HepG2 (cell line): ENCODE data around the gene NFKBIZ. TPM values are rescaled to one million over a fixed set of nuclear protein-coding genes. Genes with fewer than 3 reads are reported as not detected.

ENCODE experiments used
- ATAC-seq: fragments of 200-7000 bp; cut with Tn5 transposase; 3 replicates; pipeline ENCODE4 v1.9.1; 2020; ENCODE audit warnings: mild to moderate bottlenecking, moderate library complexity
- BruUV-seq: library from RNA; stranded (reverse); fragments of 400-500 nt; replicated peaks from 2 replicates; lab custom pipeline; 2021; lab: Mats Ljungman, UMichigan
- CTCF ChIA-PET: fragments of 300-600 bp; formaldehyde crosslinking; extraction: SDS; loops from one replicate; lab custom pipeline; 2021; ENCODE audit warnings: low total read pairs, inconsistent platforms, low intra/inter-chr PET ratio; lab: Yijun Ruan, JAX
- POLR2A ChIA-PET: fragments of 350-600 bp; sonication (Branson Sonifier 250); formaldehyde crosslinking; loops from one replicate; lab custom pipeline; 2020; ENCODE audit warnings: antibody characterized with exemption, inconsistent platforms; lab: Yijun Ruan, JAX
- DNase-seq: peaks from one replicate; pipeline ENCODE4 v3.0.0-alpha.2; 2015; ENCODE audit warnings: low spot score
- FAIRE-seq: peaks from 3 replicates; lab custom pipeline; 2011; peaks lifted over from hg19 to GRCh38; lab: Jason Lieb, UNC
- H2AFZ ChIP-seq: one replicate; pipeline ENCODE4 v1.6.1; 2011; ENCODE audit warnings: low read length, inconsistent platforms
- H3K27ac ChIP-seq: fragments of 300-600 bp; 3 replicates; pipeline ENCODE4 v1.8.0; 2011; ENCODE audit warnings: mixed run types, mild to moderate bottlenecking, mixed read lengths, low read length, inconsistent platforms; ENCODE audit not compliant: insufficient read depth; ENCODE audit errors: extremely low read length
- H3K27me3 ChIP-seq, 2 experiments: fragments of 200-600 bp in 1 of 2; 2 replicates in 1 of 2; 3 replicates in 1 of 2; pipeline versions ENCODE4 v1.6.0 to v1.8.0; 2011; ENCODE audit warnings: low read length in 2 of 2, mild to moderate bottlenecking in 2 of 2, moderate library complexity in 2 of 2, inconsistent platforms in 1 of 2; ENCODE audit not compliant: insufficient read depth in 2 of 2, control insufficient read depth in 1 of 2
- H3K36me3 ChIP-seq, 2 experiments: fragments of 200-600 bp in 1 of 2; replicated peaks in 1 of 2; 2 replicates in 1 of 2; 3 replicates in 1 of 2; pipeline versions ENCODE4 v1.5.1 to v1.8.0; 2011; ENCODE audit warnings: low read length in 2 of 2, inconsistent platforms in 1 of 2; ENCODE audit not compliant: insufficient read depth in 2 of 2, control insufficient read depth in 1 of 2
- H3K4me1 ChIP-seq: 2 replicates; pipeline ENCODE4 v1.5.1; 2012; ENCODE audit warnings: low read length, inconsistent platforms; ENCODE audit not compliant: insufficient read depth
- H3K4me2 ChIP-seq: 2 replicates; pipeline ENCODE4 v1.6.0; 2011; ENCODE audit warnings: low read depth, low read length, inconsistent platforms
- H3K4me3 ChIP-seq, 3 experiments: fragments of 200-600 bp in 1 of 3; sonication (generic), shearing (Covaris generic) in 1 of 3; replicated peaks in 1 of 3; 2 replicates each; pipeline ENCODE4 v1.5.1; 2011 to 2016; ENCODE audit warnings: low read length in 3 of 3, inconsistent platforms in 2 of 3, low read depth in 2 of 3, mild to moderate bottlenecking in 2 of 3, control low read depth in 1 of 3, mixed read lengths in 1 of 3; ENCODE audit not compliant: insufficient read depth in 1 of 3
- H3K79me2 ChIP-seq: one replicate; pipeline ENCODE4 v1.6.1; 2011; ENCODE audit warnings: low read length, inconsistent platforms; ENCODE audit not compliant: insufficient read depth
- H3K9ac ChIP-seq: 2 replicates; pipeline ENCODE4 v1.6.0; 2011; ENCODE audit warnings: mild to moderate bottlenecking, low read depth, low read length, inconsistent platforms; ENCODE audit not compliant: insufficient read depth
- H3K9me3 ChIP-seq: 2 replicates; pipeline ENCODE4 v1.5.1; 2012; ENCODE audit warnings: mild to moderate bottlenecking, low read length
- H4K20me1 ChIP-seq: 2 replicates; pipeline ENCODE4 v1.6.0; 2011; ENCODE audit warnings: inconsistent platforms, mild to moderate bottlenecking, low read length, moderate library complexity; ENCODE audit not compliant: insufficient read depth
- DNMT1 ChIP-seq: sonication (generic); formaldehyde crosslinking; IDR thresholded peaks from 2 replicates; pipeline ENCODE4 v1.5.1; 2020; ENCODE audit warnings: mild to moderate bottlenecking, missing genetic modification reagents
- HDAC2 ChIP-seq: sonication (generic); formaldehyde crosslinking; IDR thresholded peaks from 2 replicates; pipeline ENCODE4 v1.4.0; 2020; ENCODE audit warnings: missing genetic modification reagents
- HNRNPLL ChIP-seq: fragments of 200-400 bp; formaldehyde crosslinking; IDR thresholded peaks from 2 replicates; pipeline ENCODE4 v1.6.1; 2017; ENCODE audit warnings: mild to moderate bottlenecking, low read depth, low read length; ENCODE audit not compliant: poor library complexity, severe bottlenecking
- MED1 ChIP-seq: sonication (generic); formaldehyde crosslinking; IDR thresholded peaks from 2 replicates; pipeline ENCODE4 v1.4.0; 2020; ENCODE audit warnings: missing genetic modification reagents
- POLR2A ChIP-seq, 2 experiments: IDR thresholded peaks; 2 replicates each; pipeline ENCODE4 v1.6.1; 2011; ENCODE audit warnings: low read depth in 2 of 2, low read length in 2 of 2, mild to moderate bottlenecking in 1 of 2, moderate library complexity in 1 of 2; ENCODE audit not compliant: insufficient read depth in 1 of 2
- ZNF121 ChIP-seq: sonication (generic); formaldehyde crosslinking; IDR thresholded peaks from 2 replicates; pipeline ENCODE4 v1.5.0; 2020; ENCODE audit warnings: mild to moderate bottlenecking, missing genetic modification reagents
- ZNF446 ChIP-seq: sonication (generic); formaldehyde crosslinking; IDR thresholded peaks from 2 replicates; pipeline ENCODE4 v1.5.0; 2020; ENCODE audit warnings: mild to moderate bottlenecking, missing genetic modification reagents
- ZNF776 ChIP-seq: sonication (generic); formaldehyde crosslinking; IDR thresholded peaks from 2 replicates; pipeline ENCODE4 v1.4.0; 2020; ENCODE audit warnings: mild to moderate bottlenecking, missing genetic modification reagents
- WGBS: methylation state at CpG from one replicate; pipeline ENCODE4 v1.1.6; 2017; ENCODE audit warnings: low lambda C conversion rate; 5-methylcytosine and 5-hydroxymethylcytosine counted together
- in situ Hi-C: cut with HindIII; loops from 2 replicates; pipeline ENCODE4 v1.10.0; 2017; ENCODE audit warnings: low pct_unique_long_range_greater_than_20kb; ENCODE audit not compliant: extremely low pct_ligation_motif_present
- intact Hi-C: fragments of 100-400 bp; cut with micrococcal nuclease; formaldehyde crosslinking; loops from one replicate; pipeline ENCODE4 v1.10.0; 2022; ENCODE audit not compliant: unreplicated experiment
- polyA plus RNA-seq, 8 experiments: library from polyadenylated mRNA; depleted of rRNA in 3 of 8; stranded (reverse) in 7 of 8; unstranded in 1 of 8; fragments of >200 nt; fragmentation: Illumina TruSeq in 4 of 8; extraction: Trizol in 4 of 8; gene quantifications; 2 replicates each; pipeline versions ENCODE4 v1.2.1 to v1.2.3, GENCODE V29; 2011 to 2016; ENCODE audit warnings: low read depth in 4 of 8, missing spikeins in 1 of 8, mixed read lengths in 1 of 8; ENCODE audit not compliant: insufficient read depth in 1 of 8
- total RNA-seq, 5 experiments: library from RNA; depleted of rRNA; stranded (reverse); fragments of >200 nt; fragmentation: Illumina TruSeq; extraction: Trizol; gene quantifications; 2 replicates each; pipeline ENCODE4 v1.2.3, GENCODE V29; 2016; ENCODE audit warnings: low read depth in 1 of 5
- TF ChIP-seq, protein P1 (sequence below), 2 experiments: sonication (generic) in 1 of 2; formaldehyde crosslinking in 1 of 2; IDR thresholded peaks; 2 replicates each; pipeline versions ENCODE4 v1.4.0 to v1.6.1; 2018 to 2020; ENCODE audit warnings: missing genetic modification reagents in 2 of 2, borderline replicate concordance in 1 of 2, low read depth in 1 of 2, mild to moderate bottlenecking in 1 of 2, missing biosample characterization in 1 of 2
- TF ChIP-seq, protein P2 (sequence below): sonication (generic); formaldehyde crosslinking; IDR thresholded peaks from 2 replicates; pipeline ENCODE4 v1.5.0; 2020; ENCODE audit warnings: mild to moderate bottlenecking, missing genetic modification reagents

The NFKBIZ gene
- total and polyA plus RNA-seq, 2 of the 13 experiments (the other 11 are each of a cell fraction or from before 2014, with no cell fraction given), result 25.9 to 60.6 TPM

DNA sequence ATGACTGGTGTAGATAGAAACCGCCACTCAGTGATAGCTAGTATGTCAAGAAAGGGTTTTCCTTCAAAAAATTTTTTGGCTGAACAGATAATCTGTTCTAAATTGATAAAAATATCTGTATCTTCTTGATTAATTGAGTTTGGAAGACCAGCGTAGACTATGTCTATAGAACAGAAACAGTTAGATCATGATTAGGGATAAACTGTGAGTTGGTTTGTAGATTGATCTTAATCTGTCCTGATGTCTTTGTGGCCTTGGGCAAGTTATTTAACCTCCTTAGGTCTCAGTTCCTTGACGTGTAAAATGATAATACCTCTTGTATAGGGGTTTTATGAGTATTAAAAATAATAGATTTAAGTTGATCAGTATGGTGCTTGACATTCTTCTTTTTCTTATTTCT lies 4.7 kb downstream of the NFKBIZ start:
- in situ Hi-C loops, result no loop called here
- ATAC-seq, result no peak
- BruUV-seq, result no TSS peak
- H3K4me3 ChIP-seq, result no peak overlapping the region
- TF ChIP-seq HNRNPLL (no peak), POLR2A (IDR thresholded peaks at IDR 0.05; ENCODE audit: insufficient read depth in 1 of 2, low read depth in 2 of 2, low read length in 2 of 2) (peak in 1 of 2 experiments; percentile 11; a peak in 1 of 4 replicates)
- no peak for FAIRE-seq
- CTCF ChIA-PET, result no interaction called here
- H3K36me3 ChIP-seq, result peaks cover 29 to 66% of the 10 kb centered on the region in 2 experiments
- no peaks in the 10 kb centered on the region for H3K9me3 ChIP-seq
- peak overlapping the region; percentile 38 for H3K4me2 ChIP-seq
- 86% methylated on average over 3 of the region's 3 CpGs for WGBS
- peaks cover 62% of the 10 kb centered on the region for H3K4me1 ChIP-seq
- H3K27me3 ChIP-seq, result no peaks in the 10 kb centered on the region; a peak in 1 of 5 replicates
- DNase-seq, result no peak
- no peak overlapping the region for H3K9ac ChIP-seq
- no peak overlapping the region for H2AFZ ChIP-seq
- H3K79me2 ChIP-seq, result peaks cover 29% of the 10 kb centered on the region
- intact Hi-C loops, result no loop called here
- POLR2A ChIA-PET, result interaction anchor here (0.6 to 2.0 kb wide), 5 partner anchors 10 to 1783 kb away, joined by 3 to 15 read pairs (median 7); no protein-coding TSS in a partner anchor
- H4K20me1 ChIP-seq, result peaks cover 63% of the 10 kb centered on the region
- H3K27ac ChIP-seq, result peak overlapping the region; percentile 6

DNA sequence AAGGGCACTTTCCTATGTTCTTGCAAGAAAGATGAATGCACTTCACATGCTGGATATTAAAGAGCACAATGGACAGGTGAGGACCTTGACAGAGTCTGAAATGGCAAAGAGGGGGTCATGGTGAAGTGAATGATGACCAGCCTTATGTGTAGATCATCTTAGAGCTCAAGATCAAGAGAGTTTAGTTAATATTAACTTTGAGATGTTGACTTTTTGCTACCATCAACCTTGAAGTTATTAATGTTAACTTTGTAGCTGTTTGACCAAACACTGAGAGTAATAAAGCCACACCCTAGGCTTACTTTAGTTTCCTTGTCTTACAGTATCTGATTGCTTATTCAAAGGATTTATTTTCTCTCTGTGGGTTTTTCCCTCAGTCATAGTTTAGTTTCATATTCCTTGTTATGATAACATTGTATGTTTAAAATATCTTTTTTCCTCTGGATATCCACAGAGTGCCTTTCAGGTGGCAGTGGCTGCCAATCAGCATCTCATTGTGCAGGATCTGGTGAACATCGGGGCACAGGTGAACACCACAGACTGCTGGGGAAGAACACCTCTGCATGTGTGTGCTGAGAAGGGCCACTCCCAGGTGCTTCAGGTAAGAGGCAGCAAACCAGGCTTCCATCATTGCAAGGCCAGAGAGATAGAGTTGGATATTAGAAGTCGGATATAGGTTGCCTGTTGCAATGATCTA lies 5.4 kb downstream of the NFKBIZ start:
- Histone ChIP-seq H3K79me2 (peaks cover 26% of the 10 kb centered on the region), H4K20me1 (peaks cover 63% of the 10 kb centered on the region), H3K4me3 (no peak overlapping the region; a peak in 1 of 6 replicates), H3K4me1 (peaks cover 62% of the 10 kb centered on the region), H2AFZ (no peak overlapping the region), H3K4me2 (peak overlapping the region; percentile 43), H3K27ac (no peak overlapping the region), H3K36me3 (peaks cover 33 to 73% of the 10 kb centered on the region in 2 experiments), H3K9ac (no peak overlapping the region), H3K9me3 (no peaks in the 10 kb centered on the region), H3K27me3 (no peaks in the 10 kb centered on the region; a peak in 1 of 5 replicates)
- no TSS peak for BruUV-seq
- ChIA-PET CTCF (no interaction called here), POLR2A (interaction anchor here (0.6 to 2.0 kb wide), 6 partner anchors 9 to 1784 kb away, joined by 3 to 15 read pairs (median 6); no protein-coding TSS in a partner anchor)
- FAIRE-seq, result peak; percentile 60
- peak; percentile 14; the same call in 2 of the 3 replicates for ATAC-seq
- in situ Hi-C loops (no loop called here), intact Hi-C loops (no loop called here)
- whole genome bisulfite sequencing, result 83% methylated on average over 2 of the region's 2 CpGs
- DNase-seq, result peak; percentile 35
- peak; percentile 20; the same call in 1 of the 2 replicates for TF ChIP-seq MED1 (CRISPR knock-in tag)
- TF ChIP-seq HDAC2, result peak; percentile 65
- TF ChIP-seq, protein P1, sequence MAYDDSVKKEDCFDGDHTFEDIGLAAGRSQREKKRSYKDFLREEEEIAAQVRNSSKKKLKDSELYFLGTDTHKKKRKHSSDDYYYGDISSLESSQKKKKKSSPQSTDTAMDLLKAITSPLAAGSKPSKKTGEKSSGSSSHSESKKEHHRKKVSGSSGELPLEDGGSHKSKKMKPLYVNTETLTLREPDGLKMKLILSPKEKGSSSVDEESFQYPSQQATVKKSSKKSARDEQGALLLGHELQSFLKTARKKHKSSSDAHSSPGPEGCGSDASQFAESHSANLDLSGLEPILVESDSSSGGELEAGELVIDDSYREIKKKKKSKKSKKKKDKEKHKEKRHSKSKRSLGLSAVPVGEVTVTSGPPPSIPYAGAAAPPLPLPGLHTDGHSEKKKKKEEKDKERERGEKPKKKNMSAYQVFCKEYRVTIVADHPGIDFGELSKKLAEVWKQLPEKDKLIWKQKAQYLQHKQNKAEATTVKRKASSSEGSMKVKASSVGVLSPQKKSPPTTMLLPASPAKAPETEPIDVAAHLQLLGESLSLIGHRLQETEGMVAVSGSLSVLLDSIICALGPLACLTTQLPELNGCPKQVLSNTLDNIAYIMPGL (CRISPR knock-in tag; IDR thresholded peaks at IDR 0.05; ENCODE audit: borderline replicate concordance in 1 of 2, low read depth in 1 of 2), result peak in 1 of 2 experiments; percentile 18; a peak in 1 of 4 replicates
- no peak for TF ChIP-seq DNMT1 (CRISPR knock-in tag)
- no peak for TF ChIP-seq ZNF446
- no peak for TF ChIP-seq ZNF776 (CRISPR knock-in tag)
- no peak for TF ChIP-seq ZNF121 (CRISPR knock-in tag)
- TF ChIP-seq, protein P2, sequence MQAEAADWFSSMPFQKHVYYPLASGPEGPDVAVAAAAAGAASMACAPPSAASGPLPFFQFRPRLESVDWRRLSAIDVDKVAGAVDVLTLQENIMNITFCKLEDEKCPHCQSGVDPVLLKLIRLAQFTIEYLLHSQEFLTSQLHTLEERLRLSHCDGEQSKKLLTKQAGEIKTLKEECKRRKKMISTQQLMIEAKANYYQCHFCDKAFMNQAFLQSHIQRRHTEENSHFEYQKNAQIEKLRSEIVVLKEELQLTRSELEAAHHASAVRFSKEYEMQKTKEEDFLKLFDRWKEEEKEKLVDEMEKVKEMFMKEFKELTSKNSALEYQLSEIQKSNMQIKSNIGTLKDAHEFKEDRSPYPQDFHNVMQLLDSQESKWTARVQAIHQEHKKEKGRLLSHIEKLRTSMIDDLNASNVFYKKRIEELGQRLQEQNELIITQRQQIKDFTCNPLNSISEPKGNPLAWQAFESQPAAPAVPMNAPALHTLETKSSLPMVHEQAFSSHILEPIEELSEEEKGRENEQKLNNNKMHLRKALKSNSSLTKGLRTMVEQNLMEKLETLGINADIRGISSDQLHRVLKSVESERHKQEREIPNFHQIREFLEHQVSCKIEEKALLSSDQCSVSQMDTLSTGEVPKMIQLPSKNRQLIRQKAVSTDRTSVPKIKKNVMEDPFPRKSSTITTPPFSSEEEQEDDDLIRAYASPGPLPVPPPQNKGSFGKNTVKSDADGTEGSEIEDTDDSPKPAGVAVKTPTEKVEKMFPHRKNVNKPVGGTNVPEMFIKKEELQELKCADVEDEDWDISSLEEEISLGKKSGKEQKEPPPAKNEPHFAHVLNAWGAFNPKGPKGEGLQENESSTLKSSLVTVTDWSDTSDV (CRISPR knock-in tag), result no peak
